K562 (cell line): ENCODE data around the gene ZNHIT2. TPM values are rescaled to one million over a fixed set of nuclear protein-coding genes. Genes with fewer than 3 reads are reported as not detected.

Experiments used
- ATAC-seq: fragments of 200-7000 bp; cut with Tn5 transposase; 3 replicates; pipeline ENCODE4 v1.9.1; 2020; ENCODE audit warnings: moderate library complexity
- BruUV-seq: library from RNA; stranded (reverse); fragments of 400-500 nt; replicated peaks from 2 replicates; lab custom pipeline; 2021; lab: Mats Ljungman, UMichigan
- CTCF ChIA-PET: fragments of 300-600 bp; formaldehyde crosslinking; extraction: SDS; loops from one replicate; lab custom pipeline; 2021; ENCODE audit warnings: low intra/inter-chr PET ratio; lab: Yijun Ruan, JAX
- POLR2A ChIA-PET: fragments of 300-600, 350-650 bp; sonication (Branson Sonifier 250); formaldehyde crosslinking; extraction: SDS; loops from one replicate; lab custom pipeline; 2021; ENCODE audit warnings: antibody characterized with exemption, inconsistent platforms; lab: Yijun Ruan, JAX
- DNase-seq, 4 experiments: peaks; one replicate each; pipeline versions ENCODE4 v3.0.0 to v3.0.0-alpha.2; 2011 to 2018; ENCODE audit warnings: low spot score in 3 of 4, mixed read lengths in 3 of 4; ENCODE audit errors: extremely low read depth in 1 of 4
- FAIRE-seq: peaks from 2 replicates; lab custom pipeline; 2011; peaks lifted over from hg19 to GRCh38; lab: Jason Lieb, UNC
- H2AFZ ChIP-seq: 2 replicates; pipeline ENCODE4 v1.6.0; 2011; ENCODE audit warnings: low read depth, low read length, control low read depth, inconsistent platforms
- H3K27ac ChIP-seq: fragments of 200-600 bp; 3 replicates; pipeline ENCODE4 v1.8.0; 2011; ENCODE audit warnings: low read depth, mild to moderate bottlenecking, control low read depth, inconsistent platforms, low read length, moderate library complexity, mixed read lengths; ENCODE audit errors: extremely low read depth
- H3K27me3 ChIP-seq, 2 experiments: fragments of 300-600 bp in 1 of 2; 2 replicates in 1 of 2; 3 replicates in 1 of 2; pipeline versions ENCODE4 v1.6.0 to v1.8.0; 2011; ENCODE audit warnings: inconsistent platforms in 2 of 2, low read length in 2 of 2, mild to moderate bottlenecking in 1 of 2, mixed read lengths in 1 of 2, moderate library complexity in 1 of 2; ENCODE audit not compliant: control insufficient read depth in 2 of 2, insufficient read depth in 2 of 2
- H3K36me3 ChIP-seq: fragments of 300-600 bp; 3 replicates; pipeline ENCODE4 v1.8.0; 2011; ENCODE audit warnings: mild to moderate bottlenecking, low read length, inconsistent platforms; ENCODE audit not compliant: control insufficient read depth, insufficient read depth
- H3K4me1 ChIP-seq, 2 experiments: fragments of 200-600 bp in 1 of 2; replicated peaks in 1 of 2; 2 replicates in 1 of 2; 3 replicates in 1 of 2; pipeline versions ENCODE4 v1.5.1 to v1.8.0; 2011; ENCODE audit warnings: inconsistent platforms in 2 of 2, low read length in 2 of 2, mild to moderate bottlenecking in 1 of 2, mixed read lengths in 1 of 2, moderate library complexity in 1 of 2; ENCODE audit not compliant: control insufficient read depth in 2 of 2, insufficient read depth in 2 of 2
- H3K4me2 ChIP-seq: 2 replicates; pipeline ENCODE4 v1.6.1; 2011; ENCODE audit warnings: low read length, control low read depth, inconsistent platforms, mixed read lengths; ENCODE audit not compliant: insufficient read depth
- H3K4me3 ChIP-seq: fragments of 200-600 bp; sonication (generic), shearing (Covaris generic); 2 replicates; pipeline ENCODE4 v1.5.1; 2016; ENCODE audit warnings: control low read depth, inconsistent platforms
- H3K79me2 ChIP-seq: fragments of 200-600 bp; 3 replicates; pipeline ENCODE4 v1.8.0; 2011; ENCODE audit warnings: low read length, inconsistent platforms; ENCODE audit not compliant: control insufficient read depth, insufficient read depth
- H3K9ac ChIP-seq, 2 experiments: 2 replicates each; pipeline versions ENCODE4 v1.6.0 to v1.6.1; 2011; ENCODE audit warnings: low read depth in 2 of 2, low read length in 2 of 2, control low read depth in 1 of 2, inconsistent platforms in 1 of 2, mild to moderate bottlenecking in 1 of 2, mixed read lengths in 1 of 2; ENCODE audit not compliant: insufficient read depth in 1 of 2
- H3K9me1 ChIP-seq: one replicate; pipeline ENCODE4 v1.6.0; 2011; ENCODE audit warnings: inconsistent platforms, mild to moderate bottlenecking, low read length, moderate library complexity; ENCODE audit not compliant: control insufficient read depth, insufficient read depth
- H3K9me3 ChIP-seq: replicated peaks from 2 replicates; pipeline ENCODE4 v1.5.1; 2011; ENCODE audit warnings: low read depth, low read length, inconsistent platforms; ENCODE audit not compliant: control insufficient read depth, insufficient read depth
- H4K20me1 ChIP-seq: replicated peaks from 2 replicates; pipeline ENCODE4 v1.6.1; 2011; ENCODE audit warnings: low read length, inconsistent platforms, mixed read lengths; ENCODE audit not compliant: control insufficient read depth, insufficient read depth
- CHD2 ChIP-seq: IDR thresholded peaks from 2 replicates; pipeline ENCODE4 v1.6.1; 2011; ENCODE audit warnings: low read depth, low read length
- COPS2 ChIP-seq: fragments of 450-650 bp; conservative IDR thresholded peaks from 2 replicates; pipeline ENCODE4 v1.6.1; 2016; ENCODE audit warnings: mild to moderate bottlenecking, moderate library complexity
- POLR2G ChIP-seq: fragments of 200-400 bp; formaldehyde crosslinking; IDR thresholded peaks from 2 replicates; pipeline ENCODE4 v1.6.1; 2017; ENCODE audit warnings: low read depth, mild to moderate bottlenecking, antibody characterized with exemption, low read length, moderate library complexity
- PTRF ChIP-seq: fragments of 450-650 bp; IDR thresholded peaks from 2 replicates; pipeline ENCODE4 v1.6.1; 2016; ENCODE audit warnings: mild to moderate bottlenecking, missing genetic modification characterization, missing compliant biosample characterization
- RBFOX2 ChIP-seq: fragments of 200-400 bp; formaldehyde crosslinking; IDR thresholded peaks from 2 replicates; pipeline ENCODE4 v1.6.1; 2017; ENCODE audit warnings: low read depth, mild to moderate bottlenecking, low read length, moderate library complexity
- RBM22 ChIP-seq: fragments of 200-400 bp; formaldehyde crosslinking; IDR thresholded peaks from 2 replicates; pipeline ENCODE4 v1.6.1; 2018; ENCODE audit warnings: low read length, low read depth; ENCODE audit not compliant: poor library complexity, severe bottlenecking
- TGIF2 ChIP-seq: sonication (generic); formaldehyde crosslinking; IDR thresholded peaks from 2 replicates; pipeline ENCODE4 v1.8.1; 2022; ENCODE audit warnings: mild to moderate bottlenecking, missing genetic modification reagents, moderate library complexity
- ZKSCAN1 ChIP-seq: fragments of 150-350 bp; IDR thresholded peaks from 2 replicates; pipeline ENCODE4 v1.6.1; 2016; ENCODE audit warnings: low read depth, low read length
- WGBS: fragments of 100-300 bp; shearing (Covaris generic); methylation state at CpG from one replicate; pipeline ENCODE4 v1.1.6; 2016; ENCODE audit warnings: low coverage, mixed read lengths; ENCODE audit not compliant: insufficient coverage; ENCODE audit errors: missing lambda C conversion rate; 5-methylcytosine and 5-hydroxymethylcytosine counted together
- in situ Hi-C: fragments of 300-500 bp; cut with MboI; formaldehyde crosslinking; loops from 4 replicates; pipeline ENCODE4 v1.15.0; 2018; ENCODE audit warnings: inconsistent platforms, mixed read lengths
- intact Hi-C: fragments of 100-400 bp; cut with micrococcal nuclease; formaldehyde crosslinking; loops from 2 replicates; pipeline ENCODE4 v1.14.2; 2022
- polyA plus RNA-seq, 8 experiments: library from polyadenylated mRNA; depleted of rRNA in 4 of 8; stranded (reverse) in 5 of 8; unstranded in 3 of 8; fragments of >200 nt; fragmentation: Nextera tagmentation in 2 of 8; fragmentation: Illumina TruSeq in 1 of 8; extraction: Ambion mirVana in 2 of 8; extraction: Trizol in 1 of 8; gene quantifications; 2 replicates each; pipeline versions ENCODE4 v1.2.1 to v1.2.3, GENCODE V29; 2011 to 2014; ENCODE audit warnings: inconsistent platforms in 1 of 8, missing spikeins in 1 of 8
- total RNA-seq, 7 experiments: library from RNA; depleted of rRNA in 6 of 7; stranded (reverse); fragments of >200 nt in 6 of 7; fragmentation: Illumina TruSeq in 2 of 7; extraction: Trizol in 2 of 7; gene quantifications; 2 replicates each; pipeline versions ENCODE4 v1.2.1 to v1.2.3, GENCODE V29; 2011 to 2021; ENCODE audit warnings: low replicate concordance in 1 of 7

ZNHIT2 gene
- total and polyA plus RNA-seq, 9 of the 15 experiments (the other 6 are each of a cell fraction or from before 2014, with no cell fraction given): 0.08 to 39.0 (median 2.5) TPM

DNA sequence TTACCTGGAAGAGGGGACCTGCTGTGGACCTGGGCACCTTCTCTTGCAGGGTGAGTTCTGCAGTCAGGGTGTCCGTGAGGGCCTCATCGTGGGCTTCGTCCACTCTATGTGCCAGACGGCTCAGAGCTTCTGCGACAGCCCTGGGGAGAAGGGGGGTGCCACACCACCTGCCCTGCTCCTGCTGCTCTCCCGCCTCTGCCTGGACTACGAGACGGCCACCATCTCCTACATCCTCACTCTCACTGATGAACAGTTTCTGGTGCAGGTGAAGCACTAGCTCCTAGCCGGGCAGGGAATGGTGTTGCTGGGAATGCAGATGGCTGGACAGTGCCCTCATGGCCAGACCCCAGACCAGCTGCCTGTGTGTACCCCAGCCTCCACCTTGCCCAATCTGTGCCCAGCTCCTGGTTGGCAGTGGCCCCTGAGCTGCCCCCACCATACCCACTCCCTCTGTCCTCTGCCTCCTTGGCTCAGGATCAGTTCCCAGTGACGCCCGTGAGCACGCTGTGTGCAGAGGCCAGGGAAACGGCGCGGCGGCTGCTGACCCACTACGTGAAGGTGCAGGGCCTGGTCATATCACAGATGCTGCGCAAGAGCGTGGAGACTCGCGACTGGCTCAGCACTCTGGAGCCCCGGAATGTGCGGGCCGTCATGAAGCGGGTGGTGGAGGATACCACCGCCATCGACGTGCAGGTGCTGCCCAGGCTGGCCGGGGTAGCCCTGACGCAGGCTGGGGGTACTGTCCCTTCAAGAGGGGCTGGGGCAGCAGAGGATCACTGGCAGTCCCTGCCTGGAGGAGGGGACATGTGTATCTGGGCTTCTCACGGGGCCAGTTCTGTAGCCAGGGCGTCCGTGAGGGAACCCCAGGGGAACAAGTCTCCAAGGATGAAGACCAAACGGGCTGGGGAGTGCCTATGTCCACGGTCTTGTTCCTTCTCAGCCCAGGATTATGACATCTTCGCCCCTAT lies 8.0 kb downstream of the ZNHIT2 start:
- Histone ChIP-seq H4K20me1 (no peaks in the 10 kb centered on the region), H3K4me2 (no peak overlapping the region), H3K4me1 (peaks cover 21 to 43% of the 10 kb centered on the region in 2 experiments), H3K79me2 (peaks cover 3% of the 10 kb centered on the region; the same call in 1 of the 3 replicates), H3K4me3 (no peak overlapping the region), H3K27me3 (no peaks in the 10 kb centered on the region), H3K27ac (no peak overlapping the region), H2AFZ (no peak overlapping the region), H3K36me3 (peaks cover 18% of the 10 kb centered on the region; the same call in 1 of the 3 replicates), H3K9me3 (no peaks in the 10 kb centered on the region), H3K9ac (peak overlapping the region in 1 of 2 experiments; percentile 16; a peak in 1 of 4 replicates), H3K9me1 (no peaks in the 10 kb centered on the region)
- no peak for TF ChIP-seq CHD2
- TF ChIP-seq RBM22: peak; percentile 54
- TF ChIP-seq ZKSCAN1: 0 out of 2 replicates have a peak, but pooled peaks have one; percentile 20
- TF ChIP-seq RBFOX2: peak; percentile 53
- TF ChIP-seq TGIF2 (CRISPR knock-in tag): no peak
- peak; percentile 71 for TF ChIP-seq POLR2G
- TF ChIP-seq COPS2: no peak
- no peak for TF ChIP-seq PTRF
- DNase-seq (no peak), ATAC-seq (no peak), FAIRE-seq (no peak)
- CTCF ChIA-PET: interaction anchor here (0.5 to 1.9 kb wide), 4 partner anchors 71 to 479 kb away, joined by 3 to 16 read pairs (median 4); partner anchors contain the start of gene CAPN1
- 81% methylated on average over 28 of the region's 36 CpGs for WGBS
- no TSS peak for BruUV-seq
- intact Hi-C loops: loop anchor here (2.0 to 10.0 kb wide), 5 partner anchors 71 to 262 kb away; partner anchors contain the start of genes CAPN1 and CDC42EP2
- POLR2A ChIA-PET: interaction anchor here (0.5 to 7.2 kb wide), 9 partner anchors 10 to 347 kb away, joined by 3 to 92 read pairs (median 4); partner anchors contain the start of genes POLA2, SPDYC and VPS51
- in situ Hi-C loops: no loop called here
